Nephron progenitor cell (in vitro differentiated cells): ENCODE results near the gene NINJ1.

Experiments used
- DNase-seq: peaks from one replicate; pipeline ENCODE4 v3.0.0; 2021
- H3K27ac Mint-ChIP-seq: 2 replicates; pipeline ENCODE4 v1.8.0; 2021; ENCODE audit warnings: mild to moderate bottlenecking, moderate library complexity, mixed read lengths
- H3K27me3 Mint-ChIP-seq: 2 replicates; pipeline ENCODE4 v1.8.0; 2021; ENCODE audit warnings: mild to moderate bottlenecking, low read depth, mixed read lengths; ENCODE audit not compliant: poor library complexity
- H3K36me3 Mint-ChIP-seq: 2 replicates; pipeline ENCODE4 v1.8.0; 2021; ENCODE audit warnings: low read depth, mixed read lengths
- H3K4me1 Mint-ChIP-seq: 2 replicates; pipeline ENCODE4 v1.8.0; 2021; ENCODE audit warnings: mixed read lengths
- H3K4me3 Mint-ChIP-seq: 2 replicates; pipeline ENCODE4 v1.8.0; 2021; ENCODE audit warnings: mild to moderate bottlenecking, moderate library complexity, mixed read lengths
- H3K9me3 Mint-ChIP-seq: 2 replicates; pipeline ENCODE4 v1.8.0; 2021; ENCODE audit warnings: mild to moderate bottlenecking, moderate library complexity, mixed read lengths
- CTCF ChIP-seq: fragments of 200-600 bp; sonication (generic); IDR thresholded peaks from 2 replicates; pipeline ENCODE4 v1.5.0; 2021; ENCODE audit warnings: antibody characterized with exemption

NINJ1 gene

GRCh38 chr9:93128715-93129224 lies 5.3 kb downstream of the NINJ1 start:
- no peaks in the 10 kb centered on the region for H3K27me3 Mint-ChIP-seq
- peak overlapping the region; percentile 68 for H3K27ac Mint-ChIP-seq
- no peak overlapping the region for H3K4me3 Mint-ChIP-seq
- peaks cover 56% of the 10 kb centered on the region for H3K4me1 Mint-ChIP-seq
- no peaks in the 10 kb centered on the region for H3K36me3 Mint-ChIP-seq
- TF ChIP-seq CTCF: no peak
- no peaks in the 10 kb centered on the region for H3K9me3 Mint-ChIP-seq
- DNase-seq: no peak

- H3K4me3 Mint-ChIP-seq: no peak overlapping the region
- H3K4me1 Mint-ChIP-seq: peaks cover 52% of the 10 kb centered on the region
- no peak for DNase-seq
- H3K9me3 Mint-ChIP-seq: no peaks in the 10 kb centered on the region
- no peak for TF ChIP-seq CTCF
- H3K36me3 Mint-ChIP-seq: no peaks in the 10 kb centered on the region
- H3K27ac Mint-ChIP-seq: peak overlapping the region; percentile 68
- H3K27me3 Mint-ChIP-seq: no peaks in the 10 kb centered on the region
These were observed 5.9 kb downstream of the NINJ1 start for GRCh38 chr9:93128011-93128714.

GRCh38 chr9:93127395-93127911 lies 6.6 kb downstream of the NINJ1 start:
- Mint-ChIP-seq H3K9me3 (no peaks in the 10 kb centered on the region), H3K36me3 (no peaks in the 10 kb centered on the region), H3K4me3 (no peak overlapping the region), H3K27ac (peak overlapping the region; percentile 72), H3K27me3 (no peaks in the 10 kb centered on the region), H3K4me1 (peaks cover 45% of the 10 kb centered on the region)
- TF ChIP-seq CTCF: no peak
- no peak for DNase-seq

GRCh38 chr9:93126825-93127368 lies 7.2 kb downstream of the NINJ1 start:
- peak; percentile 51 for DNase-seq
- Mint-ChIP-seq H3K9me3 (no peaks in the 10 kb centered on the region), H3K27ac (peak overlapping the region; percentile 72), H3K36me3 (no peaks in the 10 kb centered on the region), H3K4me1 (peaks cover 39% of the 10 kb centered on the region), H3K27me3 (no peaks in the 10 kb centered on the region), H3K4me3 (no peak overlapping the region)
- no peak for TF ChIP-seq CTCF

- DNase-seq: no peak
- Mint-ChIP-seq H3K27me3 (no peaks in the 10 kb centered on the region), H3K9me3 (no peaks in the 10 kb centered on the region), H3K36me3 (no peaks in the 10 kb centered on the region), H3K4me3 (peak overlapping the region; percentile 35), H3K27ac (no peak overlapping the region), H3K4me1 (peaks cover 37% of the 10 kb centered on the region)
- TF ChIP-seq CTCF: no peak
These were observed 7.8 kb downstream of the NINJ1 start for GRCh38 chr9:93126151-93126781.
